HG02798 (cell line): ENCODE results near the gene MPV17.
"Not testable (repeated sequence)": the region's sequence is repeated elsewhere in the genome, so short reads cannot be mapped to it uniquely, and the experiment has no call there.

Experiments
- ATAC-seq: cut with Tn5 transposase; IDR thresholded peaks from one replicate; pipeline ENCODE4 v1.9.1; 2021; ENCODE audit warnings: mild to moderate bottlenecking; ENCODE audit not compliant: unreplicated experiment, poor library complexity

MPV17 gene

GRCh38 chr2:27323596-27324285, 844 bp upstream of the MPV17 start:
- ATAC-seq = no peak

- no peak for ATAC-seq
Measured at GRCh38 chr2:27322301-27322765, 564 bp downstream of the MPV17 start.

- ATAC-seq = no peak
Measured at GRCh38 chr2:27320958-27321543, 1.8 kb downstream of the MPV17 start.

GRCh38 chr2:27319839-27320238, 3.1 kb downstream of the MPV17 start:
- ATAC-seq = not testable (repeated sequence)

- no peak for ATAC-seq
Measured at GRCh38 chr2:27316655-27317412, 6.1 kb downstream of the MPV17 start.

- ATAC-seq = no peak
Measured at GRCh38 chr2:27315122-27315521, 7.8 kb downstream of the MPV17 start.

GRCh38 chr2:27314709-27315108, 8.2 kb downstream of the MPV17 start:
- no peak for ATAC-seq

- ATAC-seq = no peak
Measured at GRCh38 chr2:27313882-27314645, 8.8 kb downstream of the MPV17 start.

- ATAC-seq = no peak
Measured at GRCh38 chr2:27312152-27312551, 10.7 kb downstream of the MPV17 start.

GRCh38 chr2:27309651-27310050, 13.2 kb downstream of the MPV17 start:
- no peak for ATAC-seq

GRCh38 chr2:27308359-27308881, 14.5 kb downstream of the MPV17 start, which contains the start of gene UCN:
TSS of gene UCN (minus strand) at chr2:27308445. CDS start at chr2:27307895, 550 bp downstream.
- no peak for ATAC-seq

- ATAC-seq = no peak
Measured at GRCh38 chr2:27307545-27308358, 15.1 kb downstream of the MPV17 start.

- ATAC-seq = no peak
Measured at GRCh38 chr2:27307287-27307544, 15.7 kb downstream of the MPV17 start.

- no peak for ATAC-seq
Measured at GRCh38 chr2:27306573-27307286, 16.2 kb downstream of the MPV17 start.

GRCh38 chr2:27306136-27306535, 16.8 kb downstream of the MPV17 start:
- no peak for ATAC-seq

- ATAC-seq = no peak
Measured at GRCh38 chr2:27305516-27305915, 17.4 kb downstream of the MPV17 start.

- no peak for ATAC-seq
Measured at GRCh38 chr2:27304488-27305240, 18.2 kb downstream of the MPV17 start.
